ENCODE data around the gene ZSWIM7.

The ZSWIM7 gene

GRCh38 chr17:15931394-15931793 is 68.1 kb downstream of the ZSWIM7 start:
- no peak for DNase-seq (ENCODE audit: low read depth)

GRCh38 chr17:15930426-15930825 is 69.1 kb downstream of the ZSWIM7 start:
- no peak for DNase-seq (ENCODE audit: low read depth)

GRCh38 chr17:15929941-15930340 is 69.6 kb downstream of the ZSWIM7 start:
- DNase-seq (ENCODE audit: low read depth): no peak

GRCh38 chr17:15928286-15928785 is 71.2 kb downstream of the ZSWIM7 start:
- DNase-seq (ENCODE audit: low read depth): no peak

Data from T follicular helper cell (primary cell).